GM23338 (cell line): ENCODE data around the gene NFKB2. TPM values are rescaled to one million over a fixed set of nuclear protein-coding genes. Genes with fewer than 3 reads are reported as not detected.
A peak's percentile ranks its signal among the peaks of the same experiment; 100 is the strongest.

ENCODE experiments used
- ATAC-seq: fragments of 200-7000 bp; cut with Tn5 transposase; 3 replicates; pipeline ENCODE4 v1.9.1; 2020
- DNase-seq: peaks from one replicate; pipeline ENCODE4 v3.0.0-alpha.2; 2015; ENCODE audit warnings: low spot score
- H2AFZ ChIP-seq: fragments of 200-600 bp; sonication (generic); 2 replicates; pipeline ENCODE4 v1.8.0; 2016; ENCODE audit warnings: antibody characterized with exemption, mild to moderate bottlenecking, moderate library complexity
- H3F3A ChIP-seq: fragments of 200-600 bp; sonication (generic); replicated peaks from 2 replicates; pipeline ENCODE4 v1.8.0; 2017; ENCODE audit warnings: antibody characterized with exemption, mixed run types, low read depth
- H3K27ac ChIP-seq: fragments of 200-600 bp; sonication (generic); 2 replicates; pipeline ENCODE4 v1.6.1; 2016; ENCODE audit warnings: low read depth
- H3K27me3 ChIP-seq: fragments of 200-600 bp; sonication (generic); 2 replicates; pipeline ENCODE4 v1.8.0; 2016; ENCODE audit warnings: mild to moderate bottlenecking, mixed run types, moderate library complexity; ENCODE audit not compliant: insufficient read depth
- H3K36me3 ChIP-seq: fragments of 200-600 bp; sonication (generic); 2 replicates; pipeline ENCODE4 v1.8.0; 2016; ENCODE audit warnings: mild to moderate bottlenecking; ENCODE audit not compliant: insufficient read depth
- H3K4me1 ChIP-seq: fragments of 200-600 bp; sonication (generic); 2 replicates; pipeline ENCODE4 v1.8.0; 2016; ENCODE audit warnings: mild to moderate bottlenecking, moderate library complexity; ENCODE audit not compliant: insufficient read depth
- H3K4me2 ChIP-seq: fragments of 200-600 bp; sonication (generic); 2 replicates; pipeline ENCODE4 v1.7.1; 2017; ENCODE audit warnings: mixed run types
- H3K4me3 ChIP-seq: fragments of 200-600 bp; sonication (generic); 2 replicates; pipeline ENCODE4 v1.6.1; 2016; ENCODE audit warnings: mixed run types
- H3K79me2 ChIP-seq: fragments of 200-600 bp; sonication (generic); replicated peaks from 2 replicates; pipeline ENCODE4 v1.8.0; 2017; ENCODE audit warnings: mild to moderate bottlenecking; ENCODE audit not compliant: insufficient read depth
- H3K9me2 ChIP-seq: fragments of 200-600 bp; sonication (generic); 2 replicates; pipeline ENCODE4 v1.8.0; 2017; ENCODE audit not compliant: insufficient read depth
- H4K20me1 ChIP-seq: fragments of 200-600 bp; sonication (generic); replicated peaks from 2 replicates; pipeline ENCODE4 v1.8.0; 2017; ENCODE audit warnings: mild to moderate bottlenecking; ENCODE audit not compliant: insufficient read depth
- H3K27ac Mint-ChIP-seq: 2 replicates; pipeline ENCODE4 v1.8.0; 2020; ENCODE audit warnings: inconsistent platforms, mild to moderate bottlenecking, moderate library complexity, mixed read lengths
- H3K27me3 Mint-ChIP-seq: 3 replicates; pipeline ENCODE4 v1.8.0; 2022; ENCODE audit warnings: low read depth, mild to moderate bottlenecking, moderate library complexity, mixed read lengths, inconsistent platforms; ENCODE audit not compliant: insufficient read depth, poor library complexity
- H3K36me3 Mint-ChIP-seq: 3 replicates; pipeline ENCODE4 v1.8.0; 2021; ENCODE audit warnings: low read depth, mild to moderate bottlenecking, inconsistent platforms, moderate library complexity, mixed read lengths
- H3K4me1 Mint-ChIP-seq: 3 replicates; pipeline ENCODE4 v1.8.0; 2020; ENCODE audit warnings: mild to moderate bottlenecking, inconsistent platforms, mixed read lengths
- H3K4me3 Mint-ChIP-seq: 3 replicates; pipeline ENCODE4 v1.8.0; 2021; ENCODE audit warnings: moderate library complexity, mild to moderate bottlenecking, inconsistent platforms, mixed read lengths
- H3K9me3 Mint-ChIP-seq: 3 replicates; pipeline ENCODE4 v1.8.0; 2020; ENCODE audit warnings: moderate library complexity, mild to moderate bottlenecking, inconsistent platforms, mixed read lengths
- CREB1 ChIP-seq: fragments of 250-450 bp; sonication (Bioruptor Pico); IDR thresholded peaks from 2 replicates; pipeline ENCODE4 v1.5.0; 2020; ENCODE audit warnings: low read depth, mild to moderate bottlenecking, moderate library complexity
- CTCF ChIP-seq, 2 experiments: fragments of 200-600 bp in 1 of 2; sonication (generic) in 1 of 2; conservative IDR thresholded peaks; 2 replicates each; pipeline versions ENCODE4 v1.5.1 to v1.6.1; 2016 to 2017; ENCODE audit warnings: antibody characterized with exemption in 2 of 2, low read depth in 2 of 2, mild to moderate bottlenecking in 2 of 2, moderate library complexity in 1 of 2
- ETS1 ChIP-seq: IDR thresholded peaks from 2 replicates; pipeline ENCODE4 v1.6.1; 2016; ENCODE audit warnings: antibody characterized with exemption
- EZH2 ChIP-seq: fragments of 200-600 bp; sonication (generic); IDR thresholded peaks from one replicate; pipeline ENCODE4 v1.8.0; 2017; ENCODE audit warnings: antibody characterized with exemption, mild to moderate bottlenecking, low read depth; ENCODE audit not compliant: unreplicated experiment
- EZH2phosphoT487 ChIP-seq: fragments of 200-600 bp; sonication (generic); IDR thresholded peaks from one replicate; pipeline ENCODE4 v1.8.1; 2018; ENCODE audit warnings: antibody characterized with exemption; ENCODE audit not compliant: unreplicated experiment
- JUNB ChIP-seq: IDR thresholded peaks from one replicate; pipeline ENCODE4 v1.6.1; 2016; ENCODE audit warnings: antibody characterized with exemption; ENCODE audit not compliant: unreplicated experiment
- NANOG ChIP-seq: IDR thresholded peaks from 2 replicates; pipeline ENCODE4 v1.6.1; 2016; ENCODE audit warnings: antibody characterized with exemption, borderline replicate concordance
- POLR2AphosphoS5 ChIP-seq: IDR thresholded peaks from 2 replicates; pipeline ENCODE4 v1.6.1; 2016; ENCODE audit warnings: antibody characterized with exemption, low read depth
- STAT1 ChIP-seq: IDR thresholded peaks from one replicate; pipeline ENCODE4 v1.6.1; 2016; ENCODE audit warnings: antibody characterized with exemption; ENCODE audit not compliant: unreplicated experiment
- ZNF114 ChIP-seq: fragments of 250-450 bp; sonication (Bioruptor Pico); IDR thresholded peaks from 2 replicates; pipeline ENCODE4 v1.5.0; 2020; ENCODE audit warnings: mild to moderate bottlenecking, moderate library complexity
- ZNF331 ChIP-seq: fragments of 250-450 bp; sonication (Bioruptor Pico); IDR thresholded peaks from 2 replicates; pipeline ENCODE4 v1.5.0; 2020; ENCODE audit warnings: low read depth, mild to moderate bottlenecking, moderate library complexity
- polyA plus RNA-seq: library from polyadenylated mRNA; unstranded; fragments of >200 nt; fragmentation: Nextera tagmentation; extraction: Ambion mirVana; gene quantifications from 2 replicates; pipeline ENCODE4 v1.2.1, GENCODE V29; 2016
- total RNA-seq: library from RNA; depleted of rRNA; stranded (reverse); fragments of >200 nt; shearing (Covaris generic); gene quantifications from 2 replicates; pipeline ENCODE4 v1.2.3, GENCODE V29; 2014
- TF ChIP-seq, protein P1 (sequence below): IDR thresholded peaks from one replicate; pipeline ENCODE4 v1.6.1; 2018; ENCODE audit warnings: antibody characterized with exemption; ENCODE audit not compliant: unreplicated experiment
- TF ChIP-seq, protein P2 (sequence below): fragments of 250-450 bp; sonication (Bioruptor Pico); IDR thresholded peaks from 2 replicates; pipeline ENCODE4 v1.5.0; 2020; ENCODE audit warnings: mild to moderate bottlenecking, moderate library complexity

Gene NFKB2
- total and polyA plus RNA-seq, 2 experiments from 2014 or later = 6.8 to 29.4 TPM

DNA sequence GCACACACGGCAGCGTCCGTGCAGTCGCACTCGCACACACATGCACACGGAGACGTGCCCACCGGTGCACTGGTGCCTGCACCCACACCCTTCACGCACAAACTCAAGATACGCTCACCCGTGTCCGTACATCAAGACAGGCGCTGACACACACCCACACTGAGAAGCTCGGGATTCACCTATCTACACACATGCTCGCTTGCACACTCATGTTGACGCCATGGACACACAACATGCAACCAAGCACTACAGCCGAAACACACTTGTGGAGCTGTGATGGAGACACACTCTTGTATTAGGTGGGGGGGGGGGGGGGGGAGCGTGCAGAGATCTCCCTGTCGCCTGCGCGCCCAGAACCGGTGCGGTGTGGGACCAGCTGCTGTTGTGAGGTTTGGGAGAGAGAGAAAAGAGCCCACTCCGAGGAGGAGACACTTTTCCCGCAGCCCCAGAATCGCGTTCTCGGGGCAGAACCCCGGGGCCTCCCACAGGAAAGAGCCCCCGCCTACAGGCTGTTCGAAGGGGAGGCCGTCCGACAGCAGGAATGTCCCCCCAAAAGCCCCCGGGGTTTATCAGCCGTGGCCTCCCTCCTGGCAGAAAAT, 605 bp upstream of the NFKB2 start:
- Histone ChIP-seq H2AFZ (peak overlapping the region; percentile 97), H3K9me2 (no peaks in the 10 kb centered on the region), H3K79me2 (no peaks in the 10 kb centered on the region), H3F3A (0 out of 2 replicates have a peak, but pooled peaks cover 6% of the 10 kb centered on the region), H4K20me1 (no peaks in the 10 kb centered on the region; the same call in 1 of the 2 replicates), H3K27me3 (peaks cover 38% of the 10 kb centered on the region), H3K36me3 (no peaks in the 10 kb centered on the region), H3K27ac (no peak overlapping the region), H3K4me1 (peaks cover 12% of the 10 kb centered on the region), H3K4me2 (peak overlapping the region; percentile 96), H3K4me3 (peak overlapping the region; percentile 88)
- ATAC-seq (peak; percentile 0; the same call in 1 of the 3 replicates), DNase-seq (no peak)
- Mint-ChIP-seq H3K36me3 (no peaks in the 10 kb centered on the region; the same call in 2 of the 3 replicates), H3K4me1 (peaks cover 16% of the 10 kb centered on the region), H3K27me3 (peaks cover 42% of the 10 kb centered on the region), H3K4me3 (peak overlapping the region; percentile 82), H3K9me3 (no peaks in the 10 kb centered on the region), H3K27ac (no peak overlapping the region)
- TF ChIP-seq ETS1 = no peak
- TF ChIP-seq POLR2AphosphoS5 = no peak
- TF ChIP-seq NANOG = no peak
- no peak for TF ChIP-seq ZNF331
- TF ChIP-seq CREB1 (CRISPR knock-in tag) = no peak
- TF ChIP-seq, protein P1, sequence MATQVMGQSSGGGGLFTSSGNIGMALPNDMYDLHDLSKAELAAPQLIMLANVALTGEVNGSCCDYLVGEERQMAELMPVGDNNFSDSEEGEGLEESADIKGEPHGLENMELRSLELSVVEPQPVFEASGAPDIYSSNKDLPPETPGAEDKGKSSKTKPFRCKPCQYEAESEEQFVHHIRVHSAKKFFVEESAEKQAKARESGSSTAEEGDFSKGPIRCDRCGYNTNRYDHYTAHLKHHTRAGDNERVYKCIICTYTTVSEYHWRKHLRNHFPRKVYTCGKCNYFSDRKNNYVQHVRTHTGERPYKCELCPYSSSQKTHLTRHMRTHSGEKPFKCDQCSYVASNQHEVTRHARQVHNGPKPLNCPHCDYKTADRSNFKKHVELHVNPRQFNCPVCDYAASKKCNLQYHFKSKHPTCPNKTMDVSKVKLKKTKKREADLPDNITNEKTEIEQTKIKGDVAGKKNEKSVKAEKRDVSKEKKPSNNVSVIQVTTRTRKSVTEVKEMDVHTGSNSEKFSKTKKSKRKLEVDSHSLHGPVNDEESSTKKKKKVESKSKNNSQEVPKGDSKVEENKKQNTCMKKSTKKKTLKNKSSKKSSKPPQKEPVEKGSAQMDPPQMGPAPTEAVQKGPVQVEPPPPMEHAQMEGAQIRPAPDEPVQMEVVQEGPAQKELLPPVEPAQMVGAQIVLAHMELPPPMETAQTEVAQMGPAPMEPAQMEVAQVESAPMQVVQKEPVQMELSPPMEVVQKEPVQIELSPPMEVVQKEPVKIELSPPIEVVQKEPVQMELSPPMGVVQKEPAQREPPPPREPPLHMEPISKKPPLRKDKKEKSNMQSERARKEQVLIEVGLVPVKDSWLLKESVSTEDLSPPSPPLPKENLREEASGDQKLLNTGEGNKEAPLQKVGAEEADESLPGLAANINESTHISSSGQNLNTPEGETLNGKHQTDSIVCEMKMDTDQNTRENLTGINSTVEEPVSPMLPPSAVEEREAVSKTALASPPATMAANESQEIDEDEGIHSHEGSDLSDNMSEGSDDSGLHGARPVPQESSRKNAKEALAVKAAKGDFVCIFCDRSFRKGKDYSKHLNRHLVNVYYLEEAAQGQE = no peak
- no peak for TF ChIP-seq ZNF114 (CRISPR knock-in tag)
- TF ChIP-seq JUNB = no peak
- TF ChIP-seq EZH2phosphoT487 = no peak
- TF ChIP-seq, protein P2, sequence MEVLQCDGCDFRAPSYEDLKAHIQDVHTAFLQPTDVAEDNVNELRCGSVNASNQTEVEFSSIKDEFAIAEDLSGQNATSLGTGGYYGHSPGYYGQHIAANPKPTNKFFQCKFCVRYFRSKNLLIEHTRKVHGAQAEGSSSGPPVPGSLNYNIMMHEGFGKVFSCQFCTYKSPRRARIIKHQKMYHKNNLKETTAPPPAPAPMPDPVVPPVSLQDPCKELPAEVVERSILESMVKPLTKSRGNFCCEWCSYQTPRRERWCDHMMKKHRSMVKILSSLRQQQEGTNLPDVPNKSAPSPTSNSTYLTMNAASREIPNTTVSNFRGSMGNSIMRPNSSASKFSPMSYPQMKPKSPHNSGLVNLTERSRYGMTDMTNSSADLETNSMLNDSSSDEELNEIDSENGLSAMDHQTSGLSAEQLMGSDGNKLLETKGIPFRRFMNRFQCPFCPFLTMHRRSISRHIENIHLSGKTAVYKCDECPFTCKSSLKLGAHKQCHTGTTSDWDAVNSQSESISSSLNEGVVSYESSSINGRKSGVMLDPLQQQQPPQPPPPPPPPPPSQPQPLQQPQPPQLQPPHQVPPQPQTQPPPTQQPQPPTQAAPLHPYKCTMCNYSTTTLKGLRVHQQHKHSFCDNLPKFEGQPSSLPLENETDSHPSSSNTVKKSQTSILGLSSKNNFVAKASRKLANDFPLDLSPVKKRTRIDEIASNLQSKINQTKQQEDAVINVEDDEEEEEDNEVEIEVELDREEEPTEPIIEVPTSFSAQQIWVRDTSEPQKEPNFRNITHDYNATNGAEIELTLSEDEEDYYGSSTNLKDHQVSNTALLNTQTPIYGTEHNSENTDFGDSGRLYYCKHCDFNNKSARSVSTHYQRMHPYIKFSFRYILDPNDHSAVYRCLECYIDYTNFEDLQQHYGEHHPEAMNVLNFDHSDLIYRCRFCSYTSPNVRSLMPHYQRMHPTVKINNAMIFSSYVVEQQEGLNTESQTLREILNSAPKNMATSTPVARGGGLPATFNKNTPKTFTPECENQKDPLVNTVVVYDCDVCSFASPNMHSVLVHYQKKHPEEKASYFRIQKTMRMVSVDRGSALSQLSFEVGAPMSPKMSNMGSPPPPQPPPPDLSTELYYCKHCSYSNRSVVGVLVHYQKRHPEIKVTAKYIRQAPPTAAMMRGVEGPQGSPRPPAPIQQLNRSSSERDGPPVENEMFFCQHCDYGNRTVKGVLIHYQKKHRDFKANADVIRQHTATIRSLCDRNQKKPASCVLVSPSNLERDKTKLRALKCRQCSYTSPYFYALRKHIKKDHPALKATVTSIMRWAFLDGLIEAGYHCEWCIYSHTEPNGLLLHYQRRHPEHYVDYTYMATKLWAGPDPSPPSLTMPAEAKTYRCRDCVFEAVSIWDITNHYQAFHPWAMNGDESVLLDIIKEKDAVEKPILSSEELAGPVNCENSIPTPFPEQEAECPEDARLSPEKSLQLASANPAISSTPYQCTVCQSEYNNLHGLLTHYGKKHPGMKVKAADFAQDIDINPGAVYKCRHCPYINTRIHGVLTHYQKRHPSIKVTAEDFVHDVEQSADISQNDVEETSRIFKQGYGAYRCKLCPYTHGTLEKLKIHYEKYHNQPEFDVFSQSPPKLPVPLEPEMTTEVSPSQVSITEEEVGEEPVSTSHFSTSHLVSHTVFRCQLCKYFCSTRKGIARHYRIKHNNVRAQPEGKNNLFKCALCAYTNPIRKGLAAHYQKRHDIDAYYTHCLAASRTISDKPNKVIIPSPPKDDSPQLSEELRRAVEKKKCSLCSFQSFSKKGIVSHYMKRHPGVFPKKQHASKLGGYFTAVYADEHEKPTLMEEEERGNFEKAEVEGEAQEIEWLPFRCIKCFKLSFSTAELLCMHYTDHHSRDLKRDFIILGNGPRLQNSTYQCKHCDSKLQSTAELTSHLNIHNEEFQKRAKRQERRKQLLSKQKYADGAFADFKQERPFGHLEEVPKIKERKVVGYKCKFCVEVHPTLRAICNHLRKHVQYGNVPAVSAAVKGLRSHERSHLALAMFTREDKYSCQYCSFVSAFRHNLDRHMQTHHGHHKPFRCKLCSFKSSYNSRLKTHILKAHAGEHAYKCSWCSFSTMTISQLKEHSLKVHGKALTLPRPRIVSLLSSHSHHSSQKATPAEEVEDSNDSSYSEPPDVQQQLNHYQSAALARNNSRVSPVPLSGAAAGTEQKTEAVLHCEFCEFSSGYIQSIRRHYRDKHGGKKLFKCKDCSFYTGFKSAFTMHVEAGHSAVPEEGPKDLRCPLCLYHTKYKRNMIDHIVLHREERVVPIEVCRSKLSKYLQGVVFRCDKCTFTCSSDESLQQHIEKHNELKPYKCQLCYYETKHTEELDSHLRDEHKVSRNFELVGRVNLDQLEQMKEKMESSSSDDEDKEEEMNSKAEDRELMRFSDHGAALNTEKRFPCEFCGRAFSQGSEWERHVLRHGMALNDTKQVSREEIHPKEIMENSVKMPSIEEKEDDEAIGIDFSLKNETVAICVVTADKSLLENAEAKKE = no peak
- no peak for TF ChIP-seq EZH2
- no peak for TF ChIP-seq CTCF (conservative IDR thresholded peaks at IDR 0.05; ENCODE audit: low read depth in 2 of 2)
- TF ChIP-seq STAT1 = no peak
